Uterus (tissue), 2 donors: ENCODE data around the gene CMTM5.

Experiments used
- POLR2A ChIP-seq, 2 donors: fragments of 450-650 bp; IDR thresholded peaks; one replicate each; pipeline ENCODE4 v1.6.1; 2016; ENCODE audit warnings: antibody characterized with exemption in 2 of 2, mild to moderate bottlenecking in 1 of 2, moderate library complexity in 1 of 2
- TF ChIP-seq, protein P1 (sequence below), 4 experiments: fragments of 200-600 bp in 2 of 4; fragments of 450-650 bp in 2 of 4; sonication (generic) in 2 of 4; IDR thresholded peaks; one replicate each; pipeline ENCODE4 v1.5.1; 2016 to 2019; ENCODE audit warnings: antibody characterized with exemption in 4 of 4, mild to moderate bottlenecking in 2 of 4, moderate library complexity in 1 of 4

DNA sequence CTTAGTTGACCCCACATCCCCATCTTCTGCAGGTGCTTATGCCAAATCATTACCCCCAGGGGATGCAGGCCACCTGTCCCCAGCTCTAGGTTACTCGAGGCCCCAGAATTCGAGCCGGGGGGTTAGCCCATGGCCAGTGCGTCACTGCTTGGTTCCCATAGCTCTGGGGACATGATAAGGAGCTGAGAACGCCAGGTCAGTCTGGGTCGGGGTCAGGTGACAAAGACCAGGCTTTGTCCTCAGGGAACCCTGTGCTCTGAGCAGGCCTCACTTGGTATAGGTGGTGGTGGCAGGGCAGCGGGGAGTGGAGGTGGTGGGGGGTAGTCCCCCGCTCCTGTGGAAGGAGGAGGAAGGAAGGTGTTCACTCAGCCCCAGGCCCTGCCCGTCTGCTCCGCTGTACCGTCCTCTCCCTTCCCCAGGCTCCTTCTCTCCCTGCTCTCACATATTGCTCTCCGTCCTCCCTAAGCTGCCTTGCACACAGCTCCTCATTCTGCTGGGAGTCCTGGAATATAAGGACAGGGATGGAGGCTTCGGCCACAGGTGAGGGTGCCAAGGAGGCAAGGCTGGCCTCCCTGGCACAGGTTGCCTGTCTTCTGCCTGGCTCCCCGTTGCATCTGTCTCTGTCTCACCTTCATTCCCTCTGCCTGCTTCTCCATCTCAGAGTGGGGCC lies 33.3 kb downstream of the CMTM5 start:
- TF ChIP-seq, protein P1, sequence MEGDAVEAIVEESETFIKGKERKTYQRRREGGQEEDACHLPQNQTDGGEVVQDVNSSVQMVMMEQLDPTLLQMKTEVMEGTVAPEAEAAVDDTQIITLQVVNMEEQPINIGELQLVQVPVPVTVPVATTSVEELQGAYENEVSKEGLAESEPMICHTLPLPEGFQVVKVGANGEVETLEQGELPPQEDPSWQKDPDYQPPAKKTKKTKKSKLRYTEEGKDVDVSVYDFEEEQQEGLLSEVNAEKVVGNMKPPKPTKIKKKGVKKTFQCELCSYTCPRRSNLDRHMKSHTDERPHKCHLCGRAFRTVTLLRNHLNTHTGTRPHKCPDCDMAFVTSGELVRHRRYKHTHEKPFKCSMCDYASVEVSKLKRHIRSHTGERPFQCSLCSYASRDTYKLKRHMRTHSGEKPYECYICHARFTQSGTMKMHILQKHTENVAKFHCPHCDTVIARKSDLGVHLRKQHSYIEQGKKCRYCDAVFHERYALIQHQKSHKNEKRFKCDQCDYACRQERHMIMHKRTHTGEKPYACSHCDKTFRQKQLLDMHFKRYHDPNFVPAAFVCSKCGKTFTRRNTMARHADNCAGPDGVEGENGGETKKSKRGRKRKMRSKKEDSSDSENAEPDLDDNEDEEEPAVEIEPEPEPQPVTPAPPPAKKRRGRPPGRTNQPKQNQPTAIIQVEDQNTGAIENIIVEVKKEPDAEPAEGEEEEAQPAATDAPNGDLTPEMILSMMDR (IDR thresholded peaks at IDR 0.05): no peak
- TF ChIP-seq POLR2A (IDR thresholded peaks at IDR 0.05): no peak
